WTC11 (cell line): Measurements from ENCODE around the gene LYRM2. TPM values are rescaled to one million over a fixed set of nuclear protein-coding genes. Genes with fewer than 3 reads are reported as not detected.

Source experiments
- ATAC-seq: fragments of 200-7000 bp; cut with Tn5 transposase; 2 replicates; pipeline ENCODE4 v1.10.0; 2021; ENCODE audit warnings: mild to moderate bottlenecking, moderate library complexity
- CTCF ChIA-PET: fragments of 300-600 bp; sonication (Branson Sonifier 250); formaldehyde crosslinking; loops from one replicate; lab custom pipeline; 2021; ENCODE audit warnings: antibody characterized with exemption; lab: Charles Lee
- POLR2A ChIA-PET: fragments of 350-600 bp; sonication (Branson Sonifier 250); formaldehyde crosslinking; loops from one replicate; lab custom pipeline; 2021; ENCODE audit warnings: antibody characterized with exemption; lab: Charles Lee
- DNase-seq: peaks from one replicate; pipeline ENCODE4 v3.0.0; 2021; ENCODE audit warnings: low spot score
- H3K27ac Mint-ChIP-seq: 2 replicates; pipeline ENCODE4 v1.8.0; 2021; ENCODE audit warnings: mixed read lengths
- H3K27me3 Mint-ChIP-seq: 2 replicates; pipeline ENCODE4 v1.8.0; 2021; ENCODE audit warnings: low read depth, mild to moderate bottlenecking, moderate library complexity, mixed read lengths
- H3K36me3 Mint-ChIP-seq: 2 replicates; pipeline ENCODE4 v1.8.0; 2021; ENCODE audit warnings: mixed read lengths
- H3K4me1 Mint-ChIP-seq: 2 replicates; pipeline ENCODE4 v1.8.0; 2022; ENCODE audit warnings: mixed read lengths
- H3K4me3 Mint-ChIP-seq: 2 replicates; pipeline ENCODE4 v1.8.0; 2021; ENCODE audit warnings: mild to moderate bottlenecking, moderate library complexity, mixed read lengths
- H3K9me3 Mint-ChIP-seq: 2 replicates; pipeline ENCODE4 v1.8.0; 2021; ENCODE audit warnings: mixed read lengths
- AR ChIP-seq: fragments of 250-450 bp; sonication (Bioruptor Pico); IDR thresholded peaks from 2 replicates; pipeline ENCODE4 v1.9.0; 2021; ENCODE audit warnings: mild to moderate bottlenecking
- ATF1 ChIP-seq: sonication (generic); formaldehyde crosslinking; IDR thresholded peaks from 2 replicates; pipeline ENCODE4 v1.8.1; 2023; ENCODE audit warnings: mild to moderate bottlenecking, moderate library complexity, missing genetic modification reagents
- CDX4 ChIP-seq: fragments of 250-450 bp; sonication (Bioruptor Pico); IDR thresholded peaks from 2 replicates; pipeline ENCODE4 v1.9.0; 2021; ENCODE audit warnings: moderate library complexity, mild to moderate bottlenecking, inconsistent platforms, borderline replicate concordance
- CREM ChIP-seq: sonication (generic); formaldehyde crosslinking; IDR thresholded peaks from 2 replicates; pipeline ENCODE4 v1.8.1; 2022; ENCODE audit warnings: mild to moderate bottlenecking, missing genetic modification reagents, moderate library complexity
- ERG ChIP-seq: fragments of 250-450 bp; sonication (Bioruptor Pico); IDR thresholded peaks from 2 replicates; pipeline ENCODE4 v1.8.0; 2021; ENCODE audit warnings: mild to moderate bottlenecking
- ESRRA ChIP-seq: sonication (generic); formaldehyde crosslinking; IDR thresholded peaks from 2 replicates; pipeline ENCODE4 v1.8.1; 2022; ENCODE audit warnings: mild to moderate bottlenecking, missing genetic modification reagents, borderline replicate concordance
- FOXK1 ChIP-seq: sonication (generic); formaldehyde crosslinking; IDR thresholded peaks from 2 replicates; pipeline ENCODE4 v1.8.0; 2022; ENCODE audit warnings: mild to moderate bottlenecking, moderate library complexity, missing genetic modification reagents
- FOXP1 ChIP-seq: sonication (generic); formaldehyde crosslinking; IDR thresholded peaks from 2 replicates; pipeline ENCODE4 v1.8.0; 2022; ENCODE audit warnings: missing genetic modification reagents, mild to moderate bottlenecking, moderate library complexity, borderline replicate concordance
- MYBL2 ChIP-seq: sonication (generic); formaldehyde crosslinking; IDR thresholded peaks from 2 replicates; pipeline ENCODE4 v1.8.1; 2023; ENCODE audit warnings: mild to moderate bottlenecking, moderate library complexity, missing genetic modification reagents
- NFE2L1 ChIP-seq: sonication (generic); formaldehyde crosslinking; IDR thresholded peaks from 2 replicates; pipeline ENCODE4 v1.8.1; 2023; ENCODE audit warnings: missing genetic modification reagents
- OVOL2 ChIP-seq: fragments of 250-450 bp; sonication (Bioruptor Pico); IDR thresholded peaks from 2 replicates; pipeline ENCODE4 v1.9.0; 2021; ENCODE audit warnings: mild to moderate bottlenecking, borderline replicate concordance
- PRDM15 ChIP-seq: sonication (generic); formaldehyde crosslinking; IDR thresholded peaks from 2 replicates; pipeline ENCODE4 v1.8.0; 2022; ENCODE audit warnings: missing genetic modification reagents
- RORB ChIP-seq: fragments of 250-450 bp; sonication (Bioruptor Pico); IDR thresholded peaks from 2 replicates; pipeline ENCODE4 v1.9.0; 2021; ENCODE audit warnings: mild to moderate bottlenecking
- SOX15 ChIP-seq: fragments of 250-450 bp; sonication (Bioruptor Pico); IDR thresholded peaks from 2 replicates; pipeline ENCODE4 v1.9.0; 2021; ENCODE audit warnings: mild to moderate bottlenecking
- TCF7 ChIP-seq: sonication (generic); formaldehyde crosslinking; IDR thresholded peaks from 2 replicates; pipeline ENCODE4 v1.8.0; 2022; ENCODE audit warnings: mild to moderate bottlenecking, low read depth, missing genetic modification reagents, moderate library complexity
- TEAD4 ChIP-seq: sonication (generic); formaldehyde crosslinking; IDR thresholded peaks from 2 replicates; pipeline ENCODE4 v1.8.0; 2022; ENCODE audit warnings: mild to moderate bottlenecking, missing genetic modification reagents
- ZNF121 ChIP-seq: sonication (generic); formaldehyde crosslinking; IDR thresholded peaks from 2 replicates; pipeline ENCODE4 v1.8.0; 2023; ENCODE audit warnings: missing genetic modification reagents
- ZNF219 ChIP-seq: sonication (generic); formaldehyde crosslinking; IDR thresholded peaks from 2 replicates; pipeline ENCODE4 v1.8.0; 2023; ENCODE audit warnings: missing genetic modification reagents, mild to moderate bottlenecking, borderline replicate concordance
- ZNF232 ChIP-seq: sonication (generic); formaldehyde crosslinking; IDR thresholded peaks from 2 replicates; pipeline ENCODE4 v1.8.0; 2022; ENCODE audit warnings: mild to moderate bottlenecking, missing genetic modification reagents
- ZNF416 ChIP-seq: fragments of 250-450 bp; sonication (Bioruptor Pico); IDR thresholded peaks from 2 replicates; pipeline ENCODE4 v1.9.0; 2021; ENCODE audit warnings: mild to moderate bottlenecking, inconsistent platforms
- ZNF423 ChIP-seq: fragments of 250-450 bp; sonication (Bioruptor Pico); IDR thresholded peaks from 2 replicates; pipeline ENCODE4 v2.1.2; 2022; ENCODE audit warnings: mild to moderate bottlenecking, moderate library complexity
- ZNF671 ChIP-seq: fragments of 250-450 bp; sonication (Bioruptor Pico); IDR thresholded peaks from 2 replicates; pipeline ENCODE4 v1.8.0; 2021; ENCODE audit warnings: mild to moderate bottlenecking
- total RNA-seq: library from RNA; stranded (reverse); gene quantifications from 3 replicates; pipeline ENCODE4 v1.2.3, GENCODE V29; 2021
- TF ChIP-seq, protein P1 (sequence below): sonication (generic); formaldehyde crosslinking; IDR thresholded peaks from 2 replicates; pipeline ENCODE4 v1.8.0; 2022; ENCODE audit warnings: mild to moderate bottlenecking, missing genetic modification reagents
- TF ChIP-seq, protein P2 (sequence below): sonication (generic); formaldehyde crosslinking; conservative IDR thresholded peaks from 2 replicates; pipeline ENCODE4 v1.8.1; 2022; ENCODE audit warnings: mild to moderate bottlenecking, missing genetic modification reagents
- TF ChIP-seq, protein P3 (sequence below): sonication (generic); formaldehyde crosslinking; IDR thresholded peaks from 2 replicates; pipeline ENCODE4 v1.8.0; 2023; ENCODE audit warnings: missing genetic modification reagents

LYRM2 gene
- total RNA-seq, 1 experiment from 2014 or later = 22.2 TPM

DNA sequence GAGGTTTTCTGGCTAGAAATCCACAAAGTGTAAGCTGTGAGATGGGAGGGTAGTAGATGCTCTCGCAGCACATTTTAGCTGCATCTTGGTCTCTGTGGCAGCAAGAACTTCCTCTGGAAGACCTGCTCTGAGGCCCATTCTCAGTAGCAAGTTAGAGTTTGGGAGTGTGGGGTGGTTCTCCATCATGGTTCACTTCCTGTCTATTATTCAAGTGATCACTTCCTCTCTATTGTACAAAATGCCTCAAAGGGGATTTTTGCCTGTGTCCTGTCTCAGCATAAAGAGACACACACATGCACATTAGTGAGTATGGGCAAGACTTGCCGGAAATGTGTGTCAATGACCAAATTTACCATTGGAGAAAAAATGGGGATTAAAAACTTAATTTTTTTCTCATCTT lies 42.5 kb downstream of the LYRM2 start:
- POLR2A ChIA-PET = no interaction called here
- TF ChIP-seq TCF7 = no peak
- no peak for TF ChIP-seq ESRRA (CRISPR knock-in tag)
- no peak for TF ChIP-seq SOX15 (CRISPR knock-in tag)
- no peak for TF ChIP-seq CREM (CRISPR knock-in tag)
- TF ChIP-seq CDX4 (CRISPR knock-in tag) = no peak
- TF ChIP-seq ERG (CRISPR knock-in tag) = no peak

DNA sequence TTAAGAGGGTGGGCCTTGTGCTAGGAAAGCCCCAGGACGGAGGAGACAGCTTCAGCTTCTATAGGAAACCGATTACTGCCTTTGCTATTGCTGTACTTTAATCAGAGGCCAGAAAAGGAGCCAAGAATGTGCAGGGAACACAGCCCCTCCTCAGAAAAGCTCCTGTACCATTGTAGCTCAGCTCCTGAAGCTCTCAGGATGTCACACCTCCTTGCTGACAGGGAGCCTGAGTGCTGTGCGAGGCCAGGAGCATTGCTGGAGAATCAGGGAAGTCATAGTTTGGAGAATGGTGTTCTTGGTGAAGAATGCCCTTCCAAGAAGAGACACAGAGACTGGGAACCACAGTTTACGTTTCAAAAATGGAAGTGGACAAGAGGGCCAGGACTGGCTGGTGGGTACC lies 46.8 kb downstream of the LYRM2 start:
- no peak for ATAC-seq
- no peak for DNase-seq
- TF ChIP-seq FOXP1 = no peak
- no peak for TF ChIP-seq MYBL2 (CRISPR knock-in tag)
- no peak for TF ChIP-seq ATF1
- no peak for TF ChIP-seq ZNF121 (CRISPR knock-in tag)
- no peak for TF ChIP-seq ZNF671
- TF ChIP-seq, protein P1, sequence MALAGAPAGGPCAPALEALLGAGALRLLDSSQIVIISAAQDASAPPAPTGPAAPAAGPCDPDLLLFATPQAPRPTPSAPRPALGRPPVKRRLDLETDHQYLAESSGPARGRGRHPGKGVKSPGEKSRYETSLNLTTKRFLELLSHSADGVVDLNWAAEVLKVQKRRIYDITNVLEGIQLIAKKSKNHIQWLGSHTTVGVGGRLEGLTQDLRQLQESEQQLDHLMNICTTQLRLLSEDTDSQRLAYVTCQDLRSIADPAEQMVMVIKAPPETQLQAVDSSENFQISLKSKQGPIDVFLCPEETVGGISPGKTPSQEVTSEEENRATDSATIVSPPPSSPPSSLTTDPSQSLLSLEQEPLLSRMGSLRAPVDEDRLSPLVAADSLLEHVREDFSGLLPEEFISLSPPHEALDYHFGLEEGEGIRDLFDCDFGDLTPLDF (CRISPR knock-in tag) = no peak
- TF ChIP-seq ZNF219 (CRISPR knock-in tag) = no peak
- TF ChIP-seq ZNF232 = no peak
- no peak for TF ChIP-seq RORB (CRISPR knock-in tag)
- TF ChIP-seq ZNF423 = no peak
- no peak for TF ChIP-seq AR
- TF ChIP-seq ZNF416 (CRISPR knock-in tag) = no peak
- no peak for TF ChIP-seq NFE2L1 (CRISPR knock-in tag)
- TF ChIP-seq, protein P2, sequence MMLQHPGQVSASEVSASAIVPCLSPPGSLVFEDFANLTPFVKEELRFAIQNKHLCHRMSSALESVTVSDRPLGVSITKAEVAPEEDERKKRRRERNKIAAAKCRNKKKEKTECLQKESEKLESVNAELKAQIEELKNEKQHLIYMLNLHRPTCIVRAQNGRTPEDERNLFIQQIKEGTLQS (CRISPR knock-in tag) = no peak
- no peak for TF ChIP-seq FOXK1 (CRISPR knock-in tag)
- TF ChIP-seq TEAD4 = no peak
- TF ChIP-seq, protein P3, sequence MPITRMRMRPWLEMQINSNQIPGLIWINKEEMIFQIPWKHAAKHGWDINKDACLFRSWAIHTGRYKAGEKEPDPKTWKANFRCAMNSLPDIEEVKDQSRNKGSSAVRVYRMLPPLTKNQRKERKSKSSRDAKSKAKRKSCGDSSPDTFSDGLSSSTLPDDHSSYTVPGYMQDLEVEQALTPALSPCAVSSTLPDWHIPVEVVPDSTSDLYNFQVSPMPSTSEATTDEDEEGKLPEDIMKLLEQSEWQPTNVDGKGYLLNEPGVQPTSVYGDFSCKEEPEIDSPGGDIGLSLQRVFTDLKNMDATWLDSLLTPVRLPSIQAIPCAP (CRISPR knock-in tag) = no peak
- TF ChIP-seq OVOL2 (CRISPR knock-in tag) = no peak
- no peak for TF ChIP-seq PRDM15
- H3K27me3 Mint-ChIP-seq = no peaks in the 10 kb centered on the region
- no peaks in the 10 kb centered on the region for H3K36me3 Mint-ChIP-seq
- POLR2A ChIA-PET = no interaction called here
- CTCF ChIA-PET = no interaction called here
- H3K27ac Mint-ChIP-seq = 0 out of 2 replicates have a peak overlapping the region, but pooled peaks have one; percentile 35
- no peak overlapping the region for H3K4me3 Mint-ChIP-seq
- H3K9me3 Mint-ChIP-seq = 0 out of 2 replicates have a peak, but pooled peaks cover 5% of the 10 kb centered on the region
- peaks cover 15% of the 10 kb centered on the region for H3K4me1 Mint-ChIP-seq

More for the DNA sequence above, 42.5 kb downstream of the LYRM2 start:
- H3K9me3 Mint-ChIP-seq = 0 out of 2 replicates have a peak, but pooled peaks cover 5% of the 10 kb centered on the region
- ATAC-seq = no peak
- CTCF ChIA-PET = interaction anchor here (4.2 kb wide), 1 partner anchor 13 kb away, joined by 21 read pairs; no protein-coding TSS in a partner anchor
- H3K27ac Mint-ChIP-seq = no peak overlapping the region; the same call in 1 of the 2 replicates
- H3K27me3 Mint-ChIP-seq = no peaks in the 10 kb centered on the region
- no peak overlapping the region for H3K4me3 Mint-ChIP-seq
- no peaks in the 10 kb centered on the region for H3K4me1 Mint-ChIP-seq
- H3K36me3 Mint-ChIP-seq = no peaks in the 10 kb centered on the region
- no peak for DNase-seq
